ENCODE measurements around the gene TOR2A. TPM values are rescaled to one million over a fixed set of nuclear protein-coding genes. Genes with fewer than 3 reads are reported as not detected.

TOR2A gene
- total and polyA plus RNA-seq, 2 donors from 2014 or later = 12.7 to 14.5 TPM

DNA sequence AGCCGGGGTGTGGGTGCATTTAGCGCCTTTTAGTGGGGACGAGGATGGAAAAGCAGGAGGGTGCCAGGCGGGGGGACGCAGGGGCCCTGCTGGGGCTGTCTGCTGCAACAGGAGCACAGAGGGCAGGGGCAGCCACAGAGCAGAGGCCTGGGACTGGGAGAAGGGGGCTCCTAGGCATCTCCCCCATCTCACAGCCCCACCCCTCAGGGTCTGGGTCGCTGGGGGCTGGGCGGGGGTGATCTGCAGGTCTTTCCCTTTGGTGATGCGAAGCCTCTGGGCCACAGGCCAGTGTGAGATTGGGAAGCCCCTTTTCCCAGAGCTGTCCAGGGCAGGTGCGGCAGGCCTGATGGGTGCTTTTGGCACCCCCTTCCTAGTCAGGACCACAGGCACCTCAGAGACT lies 4.8 kb downstream of the TOR2A start:
- intact Hi-C loops (cut with DNase I) = no loop called here
- H3K27me3 ChIP-seq (ENCODE audit: control insufficient read depth, insufficient read depth, low read length) = no peaks in the 10 kb centered on the region
- peak in 1 of 5 donors; percentile 48 for DNase-seq
- no peak for FAIRE-seq
- no peaks in the 10 kb centered on the region for H3K9me3 ChIP-seq (ENCODE audit: control insufficient read depth in 2 of 3, insufficient read depth in 1 of 3, low read length in 3 of 3)
- no peaks in the 10 kb centered on the region for H3K36me3 ChIP-seq (ENCODE audit: control insufficient read depth in 2 of 3, insufficient read depth in 3 of 3, low read length in 3 of 3)
- peaks cover 0 to 7% (median 7%) of the 10 kb centered on the region in 3 donors for H3K4me1 ChIP-seq (ENCODE audit: control insufficient read depth in 2 of 3, insufficient read depth in 2 of 3, low read depth in 1 of 3, low read length in 3 of 3)
- H3K4me3 ChIP-seq (ENCODE audit: low read length in 3 of 3) = no peak overlapping the region
- no peak overlapping the region for H3K27ac ChIP-seq (ENCODE audit: low read depth in 2 of 2, low read length in 2 of 2)
- H3K9ac ChIP-seq (ENCODE audit: low read length in 3 of 3) = no peak overlapping the region
- TF ChIP-seq, protein P1, sequence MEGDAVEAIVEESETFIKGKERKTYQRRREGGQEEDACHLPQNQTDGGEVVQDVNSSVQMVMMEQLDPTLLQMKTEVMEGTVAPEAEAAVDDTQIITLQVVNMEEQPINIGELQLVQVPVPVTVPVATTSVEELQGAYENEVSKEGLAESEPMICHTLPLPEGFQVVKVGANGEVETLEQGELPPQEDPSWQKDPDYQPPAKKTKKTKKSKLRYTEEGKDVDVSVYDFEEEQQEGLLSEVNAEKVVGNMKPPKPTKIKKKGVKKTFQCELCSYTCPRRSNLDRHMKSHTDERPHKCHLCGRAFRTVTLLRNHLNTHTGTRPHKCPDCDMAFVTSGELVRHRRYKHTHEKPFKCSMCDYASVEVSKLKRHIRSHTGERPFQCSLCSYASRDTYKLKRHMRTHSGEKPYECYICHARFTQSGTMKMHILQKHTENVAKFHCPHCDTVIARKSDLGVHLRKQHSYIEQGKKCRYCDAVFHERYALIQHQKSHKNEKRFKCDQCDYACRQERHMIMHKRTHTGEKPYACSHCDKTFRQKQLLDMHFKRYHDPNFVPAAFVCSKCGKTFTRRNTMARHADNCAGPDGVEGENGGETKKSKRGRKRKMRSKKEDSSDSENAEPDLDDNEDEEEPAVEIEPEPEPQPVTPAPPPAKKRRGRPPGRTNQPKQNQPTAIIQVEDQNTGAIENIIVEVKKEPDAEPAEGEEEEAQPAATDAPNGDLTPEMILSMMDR (IDR thresholded peaks at IDR 0.05; ENCODE audit: borderline replicate concordance, extremely low read depth, insufficient read depth) = no peak

DNA sequence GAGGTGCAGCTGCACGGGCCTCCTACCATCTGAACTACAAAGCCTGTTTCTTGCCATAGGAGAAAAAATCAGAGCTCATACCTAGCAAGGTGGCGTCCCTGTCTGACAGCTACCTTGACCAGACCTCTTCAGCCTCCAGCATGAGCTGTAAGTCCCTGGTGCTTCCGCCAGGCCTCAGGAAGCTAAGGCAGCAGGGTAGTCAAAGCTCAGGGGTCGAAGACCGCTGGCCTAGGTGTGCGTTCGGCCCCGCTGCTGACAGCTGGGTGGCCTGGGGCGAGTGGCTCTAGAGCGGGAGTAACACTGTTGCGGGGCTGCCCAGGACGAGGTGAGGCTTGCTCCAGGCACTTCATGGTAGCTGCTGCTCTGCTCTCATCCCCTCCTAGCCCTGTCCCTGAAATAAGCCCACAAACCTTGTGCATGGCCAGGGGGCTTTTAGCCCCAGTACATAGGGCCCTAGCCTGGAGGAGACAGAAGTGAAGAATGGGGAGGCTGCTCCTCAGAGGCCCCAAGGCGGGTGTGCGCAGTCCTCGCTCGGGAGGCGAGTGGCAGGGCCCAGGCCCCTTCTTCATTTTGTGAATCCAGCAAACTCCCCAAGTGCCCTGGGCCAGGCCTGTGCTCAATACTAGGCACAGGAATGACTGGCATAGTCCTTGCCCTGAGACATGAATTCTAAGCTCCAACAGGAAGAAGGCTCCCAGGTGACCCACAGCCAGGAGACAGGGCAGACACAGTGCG lies 5.4 kb downstream of the TOR2A start:
- no peaks in the 10 kb centered on the region for H3K27me3 ChIP-seq (ENCODE audit: control insufficient read depth, insufficient read depth, low read length)
- H3K9me3 ChIP-seq (ENCODE audit: control insufficient read depth in 2 of 3, insufficient read depth in 1 of 3, low read length in 3 of 3) = no peaks in the 10 kb centered on the region
- no peak for DNase-seq
- TF ChIP-seq, protein P1 (IDR thresholded peaks at IDR 0.05; ENCODE audit: borderline replicate concordance, extremely low read depth, insufficient read depth) = no peak
- no peak for FAIRE-seq
- no peak overlapping the region for H3K9ac ChIP-seq (ENCODE audit: low read length in 3 of 3)
- no peak overlapping the region for H3K27ac ChIP-seq (ENCODE audit: low read depth in 2 of 2, low read length in 2 of 2)
- intact Hi-C loops (cut with DNase I) = loop anchor here (10.0 kb wide), 1 partner anchor 135 kb away; no protein-coding TSS in a partner anchor
- peaks cover 0 to 7% (median 7%) of the 10 kb centered on the region in 3 donors for H3K4me1 ChIP-seq (ENCODE audit: control insufficient read depth in 2 of 3, insufficient read depth in 2 of 3, low read depth in 1 of 3, low read length in 3 of 3)
- no peak overlapping the region for H3K4me3 ChIP-seq (ENCODE audit: low read length in 3 of 3)
- H3K36me3 ChIP-seq (ENCODE audit: control insufficient read depth in 2 of 3, insufficient read depth in 3 of 3, low read length in 3 of 3) = no peaks in the 10 kb centered on the region

- DNase-seq (no peak), FAIRE-seq (no peak)
- no peak overlapping the region for H3K4me3 ChIP-seq (ENCODE audit: low read length in 3 of 3)
- intact Hi-C loops (cut with DNase I) = loop anchor here (10.0 kb wide), 1 partner anchor 134 kb away; no protein-coding TSS in a partner anchor
- H3K27me3 ChIP-seq (ENCODE audit: control insufficient read depth, insufficient read depth, low read length) = no peaks in the 10 kb centered on the region
- H3K36me3 ChIP-seq (ENCODE audit: control insufficient read depth in 2 of 3, insufficient read depth in 3 of 3, low read length in 3 of 3) = no peaks in the 10 kb centered on the region
- TF ChIP-seq, protein P1 (IDR thresholded peaks at IDR 0.05; ENCODE audit: borderline replicate concordance, extremely low read depth, insufficient read depth) = no peak
- H3K4me1 ChIP-seq (ENCODE audit: control insufficient read depth in 2 of 3, insufficient read depth in 2 of 3, low read depth in 1 of 3, low read length in 3 of 3) = peaks cover 0 to 3% (median 0%) of the 10 kb centered on the region in 3 donors
- H3K9ac ChIP-seq (ENCODE audit: low read length in 3 of 3) = no peak overlapping the region
- H3K9me3 ChIP-seq (ENCODE audit: control insufficient read depth in 2 of 3, insufficient read depth in 1 of 3, low read length in 3 of 3) = no peaks in the 10 kb centered on the region
- H3K27ac ChIP-seq (ENCODE audit: low read depth in 2 of 2, low read length in 2 of 2) = no peak overlapping the region
Measured at GRCh38 chr9:127728808-127729207, 6.3 kb downstream of the TOR2A start.
